Stimulated activated naive CD8-positive, alpha-beta T cell treated with anti-CD3 and anti-CD28 coated beads, Interleukin-15, Interleukin-2, amounts not matched to agents 100 U/mL and 50 U/mL, for 24 hours (primary cell): ENCODE measurements around the gene CPNE5.

Experiments used
- ATAC-seq: fragments of 150-1000 bp; cut with Tn5 transposase; one replicate; pipeline ENCODE4 v1.10.0; 2021
- DNase-seq: peaks from one replicate; pipeline ENCODE4 v3.0.0; 2021

CPNE5 gene

DNA sequence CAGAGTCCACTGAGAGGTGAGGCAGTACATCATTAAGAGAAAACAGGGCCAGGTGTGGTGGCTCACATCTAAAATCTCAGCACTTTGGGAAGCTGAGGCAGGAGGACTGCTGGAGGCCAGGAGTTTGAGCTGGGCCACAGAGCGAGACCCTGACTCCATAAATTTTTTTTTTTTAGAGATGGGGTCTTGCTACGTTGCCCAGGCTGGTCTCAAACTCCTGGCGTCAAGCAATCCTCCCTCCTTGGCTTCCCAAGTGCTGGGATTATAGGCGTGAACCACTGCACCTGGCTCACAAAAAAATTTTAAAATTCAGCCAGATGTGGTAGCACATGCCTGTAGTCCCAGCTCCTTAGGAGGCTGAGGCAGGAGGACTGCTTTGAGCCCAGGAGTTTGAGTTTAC lies 18.1 kb upstream of the CPNE5 start:
- DNase-seq (no peak), ATAC-seq (no peak)

DNA sequence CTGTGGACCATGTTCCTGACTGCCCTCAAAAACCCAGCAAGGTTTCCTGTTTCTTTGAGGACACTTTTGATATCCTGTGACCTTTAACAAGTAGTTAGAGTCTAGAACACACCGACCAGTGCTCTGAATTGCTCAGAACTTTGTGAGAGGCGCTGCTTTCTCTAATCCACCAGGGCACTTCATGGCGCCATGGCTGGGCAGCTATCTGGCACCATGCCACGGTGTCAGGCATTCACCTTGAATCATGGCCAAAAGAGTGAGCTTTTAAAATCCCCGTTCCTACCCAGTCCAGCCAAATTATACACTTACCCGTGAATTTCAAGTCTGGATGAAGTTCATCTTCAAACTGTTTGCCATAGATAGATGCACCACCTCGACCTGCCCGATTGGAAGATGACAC lies 17.0 kb upstream of the CPNE5 start:
- DNase-seq (no peak), ATAC-seq (no peak)

- ATAC-seq (no peak), DNase-seq (no peak)
These were observed 16.5 kb upstream of the CPNE5 start for GRCh38 chr6:36855750-36856149.

DNA sequence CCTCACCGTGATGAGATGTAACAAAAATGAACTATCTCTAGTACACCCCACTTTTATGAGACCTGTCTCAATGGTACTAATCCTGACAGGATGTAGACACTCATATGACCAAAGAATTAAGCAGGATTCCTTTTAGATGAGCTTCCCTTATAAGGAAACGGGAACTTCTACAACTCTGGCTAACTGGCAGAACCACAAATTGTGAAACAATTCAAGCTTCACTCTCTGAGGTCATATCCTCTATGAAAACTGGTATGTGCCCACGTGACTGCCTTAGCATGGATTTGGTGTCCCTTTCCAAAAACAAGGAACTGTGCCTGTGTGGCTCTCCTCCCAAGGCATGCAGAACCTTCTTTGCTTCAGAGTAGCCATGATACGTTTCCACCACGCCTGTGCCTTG lies 14.1 kb upstream of the CPNE5 start:
- DNase-seq (no peak), ATAC-seq (no peak)

DNA sequence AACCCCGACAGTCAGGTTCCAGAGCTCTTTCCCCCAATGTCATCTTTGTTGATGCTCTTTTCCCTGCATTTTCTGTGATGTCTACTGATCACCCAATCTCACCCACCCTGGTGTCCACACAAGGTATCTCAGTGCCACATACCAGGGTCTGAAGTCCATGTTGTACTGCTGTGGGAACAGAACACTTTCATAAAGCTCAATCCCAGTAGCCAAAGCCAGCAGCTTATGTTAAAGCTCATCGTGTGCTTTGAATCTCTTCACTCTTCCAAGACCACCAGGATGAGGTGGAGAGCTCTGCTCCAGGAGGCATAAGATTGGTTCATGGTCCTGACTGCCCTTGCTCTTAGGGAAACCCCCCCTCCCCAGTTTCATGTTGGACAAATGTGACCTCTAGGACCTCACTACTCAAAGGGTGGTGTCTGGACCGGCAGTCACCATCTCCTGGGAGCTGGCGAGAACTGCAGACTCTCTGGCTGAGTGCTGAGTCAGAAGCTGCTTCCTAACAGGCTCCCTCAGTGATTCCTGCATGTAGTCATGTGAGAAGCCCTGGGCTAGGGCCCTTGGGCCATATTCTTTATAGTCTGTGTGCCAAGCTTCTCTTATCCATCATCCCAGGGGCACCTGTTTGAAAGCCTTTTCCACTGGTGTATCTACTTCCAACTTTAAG lies 13.4 kb upstream of the CPNE5 start:
- ATAC-seq (no peak), DNase-seq (no peak)

DNA sequence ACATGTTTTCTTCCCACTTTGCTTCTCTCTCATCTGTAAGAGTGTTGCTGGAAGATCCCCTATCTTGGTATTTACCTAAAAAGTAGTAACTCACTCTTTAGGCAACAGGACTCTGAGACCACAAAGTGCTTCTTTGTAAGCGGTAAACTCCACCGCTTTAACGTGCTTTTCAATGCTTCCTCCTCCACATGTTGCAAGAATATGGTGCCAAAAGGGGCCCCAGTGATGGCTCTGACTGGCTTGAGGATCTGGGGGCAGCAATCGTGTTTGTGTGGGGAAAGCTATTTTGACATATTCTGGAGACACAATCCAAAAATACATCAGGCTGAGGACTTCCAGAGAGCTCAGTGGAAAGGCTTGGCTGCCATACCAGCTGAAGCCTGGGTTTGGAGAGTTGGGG lies 12.4 kb upstream of the CPNE5 start:
- no peak for ATAC-seq
- DNase-seq: no peak

- no peak for DNase-seq
- no peak for ATAC-seq
These were observed 11.9 kb upstream of the CPNE5 start for GRCh38 chr6:36851149-36851614.

GRCh38 chr6:36850021-36850420 lies 10.8 kb upstream of the CPNE5 start:
- ATAC-seq (no peak), DNase-seq (no peak)

GRCh38 chr6:36848658-36849441 lies 9.6 kb upstream of the CPNE5 start:
- no peak for DNase-seq
- ATAC-seq: no peak

DNA sequence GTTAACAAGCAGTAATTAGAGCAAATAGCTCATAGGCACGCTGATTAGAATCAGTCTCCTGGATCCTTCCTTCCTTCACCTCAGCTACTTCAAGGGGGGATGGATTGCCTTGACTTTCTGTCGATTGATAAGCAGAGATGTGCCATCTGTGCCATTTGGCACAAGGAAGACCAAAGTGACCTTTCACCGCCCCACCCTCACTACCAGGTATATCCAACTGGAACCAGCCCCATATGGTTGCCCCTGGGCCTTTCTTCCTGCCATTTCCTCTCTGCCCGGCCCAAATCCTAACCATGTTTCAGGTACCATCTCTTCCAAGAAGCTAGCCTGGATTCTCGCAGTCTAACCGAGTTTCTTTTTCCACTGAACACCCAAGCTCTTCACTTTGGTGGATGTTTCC lies 8.7 kb upstream of the CPNE5 start:
- no peak for ATAC-seq
- DNase-seq: no peak

DNA sequence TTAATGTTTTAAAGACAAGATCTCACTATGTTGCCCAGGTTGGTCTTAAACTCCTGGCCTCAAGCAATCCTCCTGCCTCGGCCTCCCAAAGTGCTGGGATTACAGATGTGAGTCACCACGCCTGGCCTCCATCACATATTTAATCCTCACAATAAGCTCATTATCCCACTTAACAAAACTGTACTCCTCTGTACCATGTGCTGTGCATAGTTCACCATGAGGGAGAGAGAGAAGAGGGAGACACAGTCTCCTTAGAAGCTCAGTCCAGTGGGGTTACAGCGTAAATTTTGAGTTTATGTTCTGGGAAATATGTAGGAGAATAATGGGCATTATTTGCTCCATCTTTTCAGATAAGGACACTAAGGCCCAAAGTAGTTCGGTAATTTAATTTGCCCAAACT lies 7.9 kb upstream of the CPNE5 start:
- ATAC-seq (no peak), DNase-seq (no peak)

- no peak for ATAC-seq
- DNase-seq: no peak
These were observed 6.0 kb upstream of the CPNE5 start for GRCh38 chr6:36845233-36845632.

- no peak for ATAC-seq
- no peak for DNase-seq
These were observed 5.3 kb upstream of the CPNE5 start for GRCh38 chr6:36844232-36845170.

DNA sequence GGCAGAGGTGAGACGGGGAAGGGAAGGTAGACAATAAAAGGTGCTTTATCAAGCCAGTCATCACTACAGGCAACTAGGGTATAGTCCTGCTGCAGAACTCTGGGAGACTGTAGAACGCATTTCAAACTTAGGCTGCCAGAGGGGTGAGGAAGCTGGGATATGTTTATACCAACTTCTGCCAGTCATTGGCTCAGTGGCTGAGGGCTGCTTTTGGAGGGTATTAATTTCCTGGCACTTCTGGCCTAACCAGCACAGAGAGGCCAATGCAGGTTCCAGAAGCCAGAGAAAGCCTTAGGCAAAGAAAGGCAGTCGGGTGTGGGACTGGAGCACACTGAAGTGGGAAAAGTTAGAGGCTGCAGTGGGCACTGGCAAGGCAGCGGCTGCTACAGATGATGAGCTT lies 3.9 kb upstream of the CPNE5 start:
- no peak for ATAC-seq
- no peak for DNase-seq

- DNase-seq (no peak), ATAC-seq (no peak)
These were observed 2.5 kb upstream of the CPNE5 start for GRCh38 chr6:36841756-36842155.

GRCh38 chr6:36840432-36841403 lies 1.5 kb upstream of the CPNE5 start:
- ATAC-seq (no peak), DNase-seq (peak; percentile 40)

DNA sequence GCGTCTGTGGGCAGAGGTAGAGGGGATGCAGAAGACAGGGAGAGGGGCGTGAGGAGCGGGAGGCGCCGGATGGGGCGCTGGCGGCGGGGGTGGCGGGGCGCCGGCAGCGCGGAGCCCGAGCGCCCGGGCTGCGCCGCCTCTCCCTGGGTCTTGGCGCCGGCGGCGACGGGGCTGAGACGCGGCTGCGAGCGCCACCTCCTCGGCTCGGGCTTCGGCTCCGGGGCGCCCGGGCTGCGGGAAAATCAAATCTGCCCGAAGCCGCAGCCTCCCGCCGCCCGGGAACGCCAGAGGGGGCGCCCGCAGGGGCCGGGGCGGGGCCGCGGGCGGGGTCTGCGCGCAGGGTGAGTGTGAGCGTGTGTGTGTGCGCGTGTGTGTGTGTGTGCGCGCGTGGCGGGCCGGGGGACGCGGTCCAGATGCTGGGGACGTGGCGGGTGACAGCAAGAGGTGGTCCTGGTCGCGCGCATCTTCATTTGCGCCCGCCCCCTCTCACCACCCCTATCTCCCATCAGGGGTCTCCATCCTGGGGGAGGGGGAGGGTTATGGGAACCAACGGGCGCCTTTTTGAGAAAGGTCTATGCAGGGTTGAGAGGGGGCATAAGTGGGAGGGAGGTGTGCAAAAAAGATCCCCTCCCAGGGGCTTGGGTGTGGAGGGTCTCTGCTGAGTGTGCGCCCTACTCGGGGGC lies 646 bp upstream of the CPNE5 start:
- DNase-seq (peak; percentile 51), ATAC-seq (peak; percentile 44)

DNA sequence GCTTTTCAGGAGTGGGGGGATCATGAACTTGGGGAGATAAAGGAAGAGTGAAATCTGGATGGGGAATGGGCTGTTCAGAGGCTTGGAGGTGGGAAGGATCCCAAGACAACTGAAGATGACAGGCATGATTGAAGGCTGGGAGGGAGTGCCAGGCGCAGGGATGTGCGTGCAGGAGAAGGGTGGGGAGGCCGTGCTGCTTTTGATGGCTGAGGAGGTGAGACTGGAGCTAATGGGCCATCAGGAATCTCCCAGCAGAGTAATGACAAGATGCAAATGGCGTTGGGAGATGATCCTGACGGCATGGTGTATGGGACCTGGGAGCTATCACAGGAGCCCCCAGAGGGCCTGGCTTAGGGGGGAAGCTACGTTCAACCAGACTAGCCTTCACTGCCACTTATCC lies 1.6 kb downstream of the CPNE5 start:
- DNase-seq: no peak
- ATAC-seq: no peak

- no peak for DNase-seq
- ATAC-seq: no peak
These were observed 2.3 kb downstream of the CPNE5 start for GRCh38 chr6:36837022-36837339.

- no peak for ATAC-seq
- no peak for DNase-seq
These were observed 2.9 kb downstream of the CPNE5 start for GRCh38 chr6:36836111-36837021.
